SKM-1 treated with dmso at 0.1 percent for 144 hours (cell line): ENCODE measurements around the gene CPXM2.

Experiments
- DNase-seq: peaks from one replicate; lab custom pipeline; 2025; ENCODE audit not compliant: unreplicated experiment; lab: John Stamatoyannopoulos, UW

The CPXM2 gene

GRCh38 chr10:123704076-123704475 is 187.5 kb downstream of the CPXM2 start:
- DNase-seq, result no peak

- DNase-seq, result no peak
Measured at GRCh38 chr10:123703195-123703790, 188.3 kb downstream of the CPXM2 start.
